ENCODE measurements around the gene VPS8. TPM values are rescaled to one million over a fixed set of nuclear protein-coding genes. Genes with fewer than 3 reads are reported as not detected.
"Not testable (repeated sequence)": the region's sequence is repeated elsewhere in the genome, so short reads cannot be mapped to it uniquely, and the experiment has no call there.

VPS8 gene
- total RNA-seq, 1 donor from 2014 or later: 46.1 TPM

DNA sequence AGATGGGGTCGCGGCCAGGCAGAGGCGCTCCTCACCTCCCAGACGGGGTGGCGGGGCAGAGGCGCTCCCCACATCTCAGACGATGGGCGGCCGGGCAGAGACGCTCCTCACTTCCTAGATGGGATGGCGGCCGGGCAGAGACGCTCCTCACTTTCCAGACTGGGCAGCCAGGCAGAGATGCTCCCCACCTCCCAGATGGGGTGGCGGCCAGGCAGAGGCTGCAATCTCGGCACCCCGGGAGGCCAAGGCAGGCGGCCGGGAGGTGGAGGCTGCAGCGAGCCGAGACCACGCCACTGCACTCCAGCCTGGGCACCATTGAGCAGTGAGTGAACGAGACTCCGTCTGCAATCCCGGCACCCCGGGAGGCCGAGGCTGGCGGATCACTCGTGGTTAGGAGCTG, 191.9 kb downstream of the VPS8 start:
- ATAC-seq; intact Hi-C loops (cut with DNase I); DNase-seq (ENCODE audit: missing footprints): not testable (repeated sequence)

GRCh38 chr3:185009650-185010049, 197.7 kb downstream of the VPS8 start:
- no peak for ATAC-seq
- no peak for DNase-seq (ENCODE audit: missing footprints)
- intact Hi-C loops (cut with DNase I): no loop called here

DNA sequence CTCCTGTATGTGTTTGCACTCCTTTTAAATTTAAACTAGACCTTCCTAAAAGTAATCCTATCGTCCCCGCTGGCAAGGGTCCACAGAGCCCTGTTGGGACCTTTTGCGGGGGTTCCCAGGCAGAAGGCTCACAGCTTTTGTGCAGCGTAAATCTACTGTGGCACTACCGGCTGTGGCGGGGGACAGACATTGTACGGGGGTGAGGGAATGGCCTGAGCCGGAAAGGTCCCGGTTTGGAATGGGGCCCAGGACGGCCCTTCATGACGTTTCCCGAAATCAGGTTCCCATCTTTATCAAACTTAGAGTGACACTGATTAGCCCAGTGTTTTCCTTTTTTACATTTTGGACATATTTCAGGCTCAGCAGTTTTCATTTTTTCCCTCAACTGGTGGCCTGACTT, 205.6 kb downstream of the VPS8 start:
- ATAC-seq; intact Hi-C loops (cut with DNase I); DNase-seq (ENCODE audit: missing footprints): not testable (repeated sequence)

DNA sequence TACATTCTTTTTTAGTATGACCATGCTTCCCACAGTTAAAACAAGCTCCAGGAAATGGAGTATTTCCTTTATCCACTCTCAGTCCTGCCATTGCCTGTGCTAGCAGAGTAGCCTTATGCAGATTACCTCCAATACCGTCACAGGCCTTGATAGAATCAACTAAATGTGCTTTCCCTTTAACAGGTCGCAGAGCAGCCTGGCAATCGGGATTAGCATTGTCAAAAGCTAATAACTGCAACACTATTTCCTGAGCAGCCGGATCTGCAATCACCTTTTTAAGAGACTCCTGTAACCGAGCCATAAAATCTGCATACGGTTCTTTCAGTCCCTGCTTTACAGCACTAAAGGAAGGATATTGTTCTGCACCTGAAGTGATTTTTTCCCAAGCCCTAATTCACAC, 206.0 kb downstream of the VPS8 start:
- intact Hi-C loops (cut with DNase I); ATAC-seq; DNase-seq (ENCODE audit: missing footprints): not testable (repeated sequence)

DNA sequence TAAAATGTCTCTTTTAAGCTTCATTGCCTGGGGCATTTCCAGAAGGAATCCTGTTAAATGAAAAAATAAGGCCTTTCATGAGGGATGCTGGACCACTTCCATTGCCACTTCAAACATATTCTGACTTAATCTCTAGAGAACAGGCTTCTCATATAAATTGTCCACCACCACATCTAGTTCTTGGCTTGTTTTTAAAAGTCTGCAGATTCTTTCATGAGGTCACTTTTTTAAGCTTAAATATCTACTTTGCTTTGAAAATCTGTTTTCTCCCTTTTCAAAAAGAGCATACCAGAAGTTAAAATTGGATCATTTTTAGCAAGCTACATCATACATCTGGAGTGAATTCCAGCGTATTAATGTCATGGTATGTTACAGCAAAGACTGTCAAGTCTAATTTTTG, 209.3 kb downstream of the VPS8 start:
- intact Hi-C loops (cut with DNase I): no loop called here
- ATAC-seq (no peak), DNase-seq (ENCODE audit: missing footprints) (no peak)

- DNase-seq (ENCODE audit: missing footprints): no peak
- ATAC-seq: no peak
- intact Hi-C loops (cut with DNase I): no loop called here
Observed at GRCh38 chr3:185024406-185024805, 212.4 kb downstream of the VPS8 start.

GRCh38 chr3:185024966-185025365, 213.0 kb downstream of the VPS8 start:
- ATAC-seq (no peak), DNase-seq (ENCODE audit: missing footprints) (no peak)
- intact Hi-C loops (cut with DNase I): no loop called here

DNA sequence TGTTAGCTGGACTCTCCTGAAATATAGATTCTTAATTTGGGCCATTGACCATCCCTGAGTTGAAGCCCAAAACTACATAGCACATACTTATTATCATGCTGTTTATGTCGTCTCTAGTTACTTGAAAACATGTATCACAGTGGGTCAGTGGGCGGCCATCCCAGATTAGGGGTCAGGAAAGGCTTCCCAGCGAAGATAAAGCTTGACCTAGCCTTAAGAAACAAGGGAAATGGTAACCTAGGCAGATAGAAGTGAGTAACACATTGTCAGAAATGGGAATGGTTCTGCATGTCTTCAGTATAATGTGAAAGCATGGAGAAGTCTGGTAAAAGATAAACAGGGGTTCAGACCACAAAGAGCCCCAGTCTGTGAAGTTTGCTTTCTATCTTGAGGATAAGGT, 216.2 kb downstream of the VPS8 start:
- ATAC-seq: no peak
- intact Hi-C loops (cut with DNase I): no loop called here

DNA sequence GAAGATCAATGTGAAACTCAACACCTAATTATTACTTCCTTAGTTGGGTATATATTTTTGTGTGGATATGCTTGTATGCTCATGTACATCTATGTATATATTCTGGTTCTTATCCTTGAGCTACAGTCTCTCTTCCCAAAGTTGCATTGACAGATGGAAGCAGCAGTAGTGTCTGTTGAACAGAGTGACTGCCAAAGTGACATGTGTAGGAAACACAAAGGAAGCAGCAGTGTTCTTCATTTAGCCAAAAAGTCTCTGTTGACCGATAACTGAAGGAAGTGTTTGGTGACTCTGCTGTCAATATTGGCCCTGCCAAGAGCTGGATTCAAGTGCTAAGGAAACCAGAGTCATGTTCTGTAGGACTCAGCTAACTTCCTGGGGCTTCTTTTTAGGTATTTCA, 217.1 kb downstream of the VPS8 start:
- DNase-seq (ENCODE audit: missing footprints) (no peak), ATAC-seq (no peak)
- intact Hi-C loops (cut with DNase I): no loop called here

More for the DNA sequence above, 216.2 kb downstream of the VPS8 start:
- DNase-seq (ENCODE audit: missing footprints): no peak

DNA sequence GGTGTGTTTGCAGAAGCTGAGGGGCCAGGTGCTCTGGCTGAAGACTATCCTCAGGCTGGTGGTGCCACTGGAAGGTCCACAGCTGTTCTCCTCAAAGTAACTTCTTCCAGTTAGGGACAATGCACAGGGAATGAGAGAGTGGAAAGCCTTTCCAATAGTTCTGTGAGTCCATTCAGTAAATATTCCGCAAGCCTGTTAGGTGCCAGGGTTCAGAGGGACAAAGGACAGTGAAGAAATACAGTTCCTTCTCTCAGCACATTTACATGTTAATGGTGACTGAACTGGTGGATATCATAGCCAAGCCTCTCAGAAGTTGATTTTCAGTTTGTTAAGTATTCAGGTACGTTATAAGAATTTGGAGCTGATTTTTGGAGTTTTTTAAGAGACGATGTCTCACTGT, 218.4 kb downstream of the VPS8 start:
- no peak for ATAC-seq
- no peak for DNase-seq (ENCODE audit: missing footprints)
- intact Hi-C loops (cut with DNase I): no loop called here

GRCh38 chr3:185030951-185031350, 219.0 kb downstream of the VPS8 start:
- ATAC-seq (no peak), DNase-seq (ENCODE audit: missing footprints) (no peak)
- intact Hi-C loops (cut with DNase I): no loop called here

DNA sequence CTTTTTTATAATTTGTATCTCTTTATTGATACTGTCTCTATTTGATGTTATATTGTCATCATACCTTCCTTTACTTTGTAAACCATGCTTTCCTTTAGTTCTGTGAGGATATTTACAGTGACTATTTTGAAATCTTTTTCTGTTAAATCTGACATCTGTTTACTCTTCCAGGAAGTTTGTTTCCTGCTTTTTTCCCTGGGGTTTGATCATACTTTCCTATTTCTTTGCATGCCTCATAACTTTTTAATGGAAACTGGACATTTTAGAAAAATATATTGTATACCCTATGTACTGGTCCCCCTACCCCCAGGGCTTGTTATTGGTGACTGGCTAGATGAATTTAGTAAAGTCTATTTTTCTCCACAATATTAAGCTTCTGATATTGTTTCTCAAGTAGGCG, 225.8 kb downstream of the VPS8 start:
- intact Hi-C loops (cut with DNase I): no loop called here

DNA sequence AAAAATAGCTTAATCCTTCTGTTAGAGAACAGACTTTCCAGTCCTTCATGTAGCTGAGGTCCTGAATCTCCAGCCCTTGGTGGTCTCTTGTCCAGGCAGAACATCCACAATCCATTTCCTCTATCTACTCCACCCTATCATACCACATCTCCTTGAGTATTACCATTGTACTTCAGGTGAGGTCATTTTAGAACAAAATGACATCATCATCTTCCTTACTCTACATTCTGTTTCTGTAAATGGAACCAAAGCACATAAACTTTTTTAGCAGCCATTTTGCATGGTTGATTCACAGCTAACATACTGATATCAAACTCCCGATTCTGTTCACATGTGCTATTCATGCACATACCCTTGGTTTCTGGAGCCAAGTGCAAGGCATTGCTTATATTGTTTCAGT, 228.5 kb downstream of the VPS8 start:
- ATAC-seq: no peak
- no peak for DNase-seq (ENCODE audit: missing footprints)
- intact Hi-C loops (cut with DNase I): no loop called here

More for the DNA sequence above, 225.8 kb downstream of the VPS8 start:
- DNase-seq (ENCODE audit: missing footprints): no peak
- ATAC-seq: no peak

DNA sequence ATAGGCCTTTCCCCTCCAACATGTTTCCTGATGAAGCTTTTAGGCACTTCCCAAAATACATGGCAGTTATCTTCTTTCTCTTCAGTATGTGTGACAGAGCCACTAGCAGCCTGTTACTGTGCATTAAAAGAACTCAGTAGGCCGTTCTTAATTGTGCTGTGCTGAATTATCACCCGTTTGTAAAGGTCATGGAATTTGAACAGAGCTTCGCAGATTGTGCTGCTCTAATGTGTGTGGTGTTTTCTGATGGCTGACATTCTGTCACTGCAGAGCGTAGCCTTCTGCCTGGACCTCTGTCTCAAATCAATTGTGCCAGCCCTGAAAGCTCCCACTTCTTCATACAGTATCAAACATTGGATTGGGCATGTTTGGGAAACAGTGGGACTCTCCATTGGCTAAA, 229.6 kb downstream of the VPS8 start:
- intact Hi-C loops (cut with DNase I): no loop called here
- no peak for DNase-seq (ENCODE audit: missing footprints)
- ATAC-seq: peak; percentile 12

DNA sequence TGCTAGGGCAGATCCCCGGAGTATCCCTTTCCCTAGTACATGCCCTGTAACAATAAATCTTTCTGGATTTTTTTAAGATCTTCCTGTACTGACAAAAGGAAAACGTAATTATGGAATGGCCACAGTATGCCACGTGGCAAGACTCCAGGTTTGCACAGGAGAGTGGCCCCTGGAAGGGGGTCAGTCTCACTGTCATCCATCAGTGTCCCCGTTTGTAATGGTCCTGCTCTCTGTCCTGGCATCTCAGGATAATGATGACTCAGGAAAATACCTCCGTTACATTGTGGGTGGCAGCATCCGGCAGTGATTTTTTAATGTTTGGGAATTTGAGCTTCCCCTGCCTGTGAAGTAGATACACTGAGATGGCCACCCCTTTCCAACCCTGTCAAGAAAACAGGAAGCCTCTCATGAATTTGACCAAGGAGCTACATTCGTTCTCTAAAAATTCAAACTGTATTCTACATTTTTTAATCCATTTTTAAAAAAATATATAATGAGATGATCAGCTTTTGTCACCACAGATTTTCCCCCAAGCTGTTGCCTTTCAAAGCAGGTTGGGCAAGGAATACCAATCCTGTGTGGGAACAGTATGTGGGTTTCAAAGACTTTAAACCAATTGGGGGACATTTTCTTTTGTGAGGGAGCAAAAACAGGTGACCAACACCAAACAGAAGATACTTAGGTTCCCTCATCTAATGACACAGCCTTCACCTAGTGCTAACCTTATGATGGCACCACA, 230.5 kb downstream of the VPS8 start:
- ATAC-seq: no peak
- intact Hi-C loops (cut with DNase I): no loop called here
- no peak for DNase-seq (ENCODE audit: missing footprints)

DNA sequence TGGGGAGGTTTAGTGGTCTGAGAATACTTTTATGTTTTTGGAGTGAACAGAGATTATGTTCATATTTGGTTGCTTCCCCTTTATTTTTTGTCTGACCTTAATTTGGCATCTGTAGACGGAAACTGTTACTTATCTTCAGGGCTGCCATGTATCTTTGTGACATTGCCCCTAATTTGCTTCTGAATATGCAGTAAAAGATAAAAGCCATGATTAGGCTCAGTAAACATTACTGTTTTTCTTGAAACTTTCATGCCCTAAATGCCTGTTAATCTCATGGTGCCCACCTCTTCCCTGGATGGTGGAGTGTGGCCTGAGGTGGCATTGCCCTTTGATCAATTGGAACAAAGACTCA, 234.2 kb downstream of the VPS8 start:
- DNase-seq (ENCODE audit: missing footprints) (no peak), ATAC-seq (no peak)
- intact Hi-C loops (cut with DNase I): no loop called here

- no peak for DNase-seq (ENCODE audit: missing footprints)
- no peak for ATAC-seq
- intact Hi-C loops (cut with DNase I): no loop called here
Observed at GRCh38 chr3:185046603-185047002, 234.6 kb downstream of the VPS8 start.

- ATAC-seq: no peak
- no peak for DNase-seq (ENCODE audit: missing footprints)
Observed at GRCh38 chr3:185049710-185050109, 237.7 kb downstream of the VPS8 start.

GRCh38 chr3:185051801-185052200, 239.8 kb downstream of the VPS8 start:
- no peak for ATAC-seq
- no peak for DNase-seq (ENCODE audit: missing footprints)
- intact Hi-C loops (cut with DNase I): no loop called here

More at GRCh38 chr3:185049710-185050109, 237.7 kb downstream of the VPS8 start:
- intact Hi-C loops (cut with DNase I): no loop called here

GRCh38 chr3:185052631-185053030, 240.7 kb downstream of the VPS8 start:
- ATAC-seq: no peak
- DNase-seq (ENCODE audit: missing footprints): no peak
- intact Hi-C loops (cut with DNase I): no loop called here

DNA sequence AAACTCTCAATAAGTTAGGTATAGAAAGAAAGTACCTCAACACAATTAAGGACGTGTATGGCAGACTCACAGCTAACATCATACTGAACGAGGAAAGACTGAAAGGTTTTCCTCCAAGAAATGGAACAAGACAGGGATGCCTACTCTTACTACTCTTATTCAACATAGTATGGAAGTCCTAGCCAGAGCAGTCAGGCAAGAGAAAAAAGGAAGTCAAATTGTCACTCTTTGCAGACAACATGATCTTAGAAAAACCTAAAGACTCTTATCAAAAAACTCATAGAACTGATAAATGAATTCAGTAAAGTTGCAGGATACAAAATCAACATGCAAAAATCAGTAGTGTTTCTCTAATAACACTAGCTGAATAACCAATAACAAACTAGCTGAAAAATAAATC, 244.9 kb downstream of the VPS8 start:
- ATAC-seq (no peak), DNase-seq (ENCODE audit: missing footprints) (no peak)
- intact Hi-C loops (cut with DNase I): no loop called here

All from Right ventricle myocardium inferior (tissue), 1 donor.